Astrocyte (in vitro differentiated cells and primary cell): ENCODE results near the gene WNT3. TPM values are rescaled to one million over a fixed set of nuclear protein-coding genes. Genes with fewer than 3 reads are reported as not detected.

Experiments used
- DNase-seq: peaks from one replicate; pipeline ENCODE4 v3.0.0-alpha.2; 2010; ENCODE audit warnings: low read depth
- FAIRE-seq: peaks from 2 replicates; lab custom pipeline; 2011; peaks lifted over from hg19 to GRCh38; lab: Jason Lieb, UNC
- H2AFZ ChIP-seq: 2 replicates; pipeline ENCODE4 v1.6.0; 2012; ENCODE audit warnings: low read depth, low read length, inconsistent platforms
- H3K27ac ChIP-seq: 2 replicates; pipeline ENCODE4 v1.5.1; 2011; ENCODE audit warnings: low read depth, low read length, inconsistent platforms
- H3K27me3 ChIP-seq: 2 replicates; pipeline ENCODE4 v1.6.0; 2011; ENCODE audit warnings: low read length, inconsistent platforms; ENCODE audit not compliant: insufficient read depth
- H3K36me3 ChIP-seq: 2 replicates; pipeline ENCODE4 v1.5.1; 2011; ENCODE audit warnings: low read length, inconsistent platforms; ENCODE audit not compliant: insufficient read depth
- H3K4me1 ChIP-seq: 2 replicates; pipeline ENCODE4 v1.5.1; 2011; ENCODE audit warnings: low read length, inconsistent platforms; ENCODE audit not compliant: insufficient read depth
- H3K4me2 ChIP-seq: 2 replicates; pipeline ENCODE4 v1.6.0; 2012; ENCODE audit warnings: low read length, inconsistent platforms
- H3K4me3 ChIP-seq: 2 replicates; pipeline ENCODE4 v1.5.1; 2011; ENCODE audit warnings: low read depth, mild to moderate bottlenecking, low read length, inconsistent platforms; ENCODE audit not compliant: insufficient read depth
- H3K79me2 ChIP-seq: 2 replicates; pipeline ENCODE4 v1.6.0; 2012; ENCODE audit warnings: mild to moderate bottlenecking, low read length, inconsistent platforms; ENCODE audit not compliant: insufficient read depth
- H3K9ac ChIP-seq: 2 replicates; pipeline ENCODE4 v1.6.0; 2012; ENCODE audit warnings: mild to moderate bottlenecking, low read length, inconsistent platforms
- H3K9me3 ChIP-seq: 2 replicates; pipeline ENCODE4 v1.5.1; 2012; ENCODE audit warnings: low read depth, mild to moderate bottlenecking, low read length, inconsistent platforms; ENCODE audit not compliant: insufficient read depth
- H4K20me1 ChIP-seq: 2 replicates; pipeline ENCODE4 v1.6.0; 2012; ENCODE audit warnings: low read length, inconsistent platforms; ENCODE audit not compliant: insufficient read depth
- H3K27ac Mint-ChIP-seq: one replicate; pipeline ENCODE4 v1.8.0; 2021; ENCODE audit warnings: mild to moderate bottlenecking, mixed read lengths; ENCODE audit not compliant: unreplicated experiment
- H3K27me3 Mint-ChIP-seq: one replicate; pipeline ENCODE4 v1.8.0; 2021; ENCODE audit warnings: low read depth, mixed read lengths; ENCODE audit not compliant: unreplicated experiment
- H3K36me3 Mint-ChIP-seq: one replicate; pipeline ENCODE4 v1.8.0; 2021; ENCODE audit warnings: low read depth, mixed read lengths; ENCODE audit not compliant: unreplicated experiment
- H3K4me1 Mint-ChIP-seq: one replicate; pipeline ENCODE4 v1.8.0; 2021; ENCODE audit warnings: low read depth, mixed read lengths; ENCODE audit not compliant: unreplicated experiment
- H3K4me3 Mint-ChIP-seq: one replicate; pipeline ENCODE4 v1.8.0; 2021; ENCODE audit warnings: mild to moderate bottlenecking, moderate library complexity, mixed read lengths; ENCODE audit not compliant: unreplicated experiment
- H3K9me3 Mint-ChIP-seq: one replicate; pipeline ENCODE4 v1.8.0; 2021; ENCODE audit warnings: mild to moderate bottlenecking, mixed read lengths; ENCODE audit not compliant: unreplicated experiment
- CTCF ChIP-seq: IDR thresholded peaks from 2 replicates; pipeline ENCODE4 v1.5.1; 2011; ENCODE audit warnings: low read depth, mild to moderate bottlenecking, inconsistent platforms, low read length, moderate library complexity; ENCODE audit not compliant: insufficient read depth
- EZH2 ChIP-seq: IDR thresholded peaks from 2 replicates; pipeline ENCODE4 v1.6.1; 2012; ENCODE audit warnings: mild to moderate bottlenecking, low read length, inconsistent platforms; ENCODE audit not compliant: insufficient read depth
- total RNA-seq: library from RNA; stranded (reverse); gene quantifications from 2 replicates; pipeline ENCODE4 v1.2.1, GENCODE V29; 2021

The WNT3 gene
- total RNA-seq, 1 donor from 2014 or later = 2.4 TPM

- no peak overlapping the region for H3K4me3 Mint-ChIP-seq
- H3K79me2 ChIP-seq = no peaks in the 10 kb centered on the region
- H3K9me3 ChIP-seq = no peaks in the 10 kb centered on the region
- H3K27ac ChIP-seq = no peak overlapping the region
- no peak overlapping the region for H3K4me3 ChIP-seq
- peaks cover 2% of the 10 kb centered on the region for H3K36me3 Mint-ChIP-seq
- no peaks in the 10 kb centered on the region for H3K27me3 ChIP-seq
- H3K27ac Mint-ChIP-seq = no peak overlapping the region
- H3K9ac ChIP-seq = no peak overlapping the region
- DNase-seq (no peak), FAIRE-seq (no peak)
- no peak overlapping the region for H2AFZ ChIP-seq
- no peaks in the 10 kb centered on the region for H3K36me3 ChIP-seq
- H3K9me3 Mint-ChIP-seq = no peaks in the 10 kb centered on the region
- H3K27me3 Mint-ChIP-seq = peaks cover 7% of the 10 kb centered on the region
- H3K4me2 ChIP-seq = no peak overlapping the region
- H3K4me1 Mint-ChIP-seq = peaks cover 10% of the 10 kb centered on the region
- TF ChIP-seq EZH2 = no peak
- no peak for TF ChIP-seq CTCF
- no peaks in the 10 kb centered on the region for H4K20me1 ChIP-seq
- H3K4me1 ChIP-seq = no peaks in the 10 kb centered on the region
Measured at GRCh38 chr17:46866325-46866724, 47.8 kb upstream of the WNT3 start.

DNA sequence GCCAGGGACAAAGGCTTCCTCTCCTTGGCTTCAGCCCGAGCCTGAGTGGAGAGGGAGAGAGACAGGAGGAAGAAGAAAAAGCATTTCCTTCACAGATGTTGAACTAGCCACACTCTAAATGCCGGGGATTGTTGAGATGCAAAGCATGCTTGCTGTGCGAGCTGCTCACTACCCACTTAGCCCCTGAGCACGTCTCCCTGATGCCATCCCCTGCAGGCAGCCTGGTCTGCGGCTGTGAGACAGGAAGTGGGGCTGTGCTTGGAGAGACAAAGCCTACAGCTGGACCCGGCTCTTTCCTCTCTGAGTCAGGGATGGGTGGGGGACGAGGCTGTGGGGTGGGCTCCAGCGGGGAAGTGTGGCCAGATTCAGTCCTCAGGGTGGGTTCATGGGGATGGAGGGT, 46.6 kb upstream of the WNT3 start:
- no peak for TF ChIP-seq EZH2
- TF ChIP-seq CTCF = no peak
- Histone ChIP-seq H3K27ac (no peak overlapping the region), H3K4me1 (no peaks in the 10 kb centered on the region), H4K20me1 (no peaks in the 10 kb centered on the region), H3K9ac (no peak overlapping the region), H3K4me2 (peak overlapping the region; percentile 6), H3K36me3 (no peaks in the 10 kb centered on the region), H3K79me2 (no peaks in the 10 kb centered on the region), H3K9me3 (no peaks in the 10 kb centered on the region), H3K4me3 (no peak overlapping the region), H2AFZ (peak overlapping the region; percentile 41), H3K27me3 (no peaks in the 10 kb centered on the region)
- H3K27ac Mint-ChIP-seq = peak overlapping the region; percentile 72
- no peaks in the 10 kb centered on the region for H3K27me3 Mint-ChIP-seq
- FAIRE-seq (no peak), DNase-seq (peak; percentile 52)
- peaks cover 10% of the 10 kb centered on the region for H3K4me1 Mint-ChIP-seq
- H3K9me3 Mint-ChIP-seq = no peaks in the 10 kb centered on the region
- H3K36me3 Mint-ChIP-seq = peaks cover 2% of the 10 kb centered on the region
- no peak overlapping the region for H3K4me3 Mint-ChIP-seq

DNA sequence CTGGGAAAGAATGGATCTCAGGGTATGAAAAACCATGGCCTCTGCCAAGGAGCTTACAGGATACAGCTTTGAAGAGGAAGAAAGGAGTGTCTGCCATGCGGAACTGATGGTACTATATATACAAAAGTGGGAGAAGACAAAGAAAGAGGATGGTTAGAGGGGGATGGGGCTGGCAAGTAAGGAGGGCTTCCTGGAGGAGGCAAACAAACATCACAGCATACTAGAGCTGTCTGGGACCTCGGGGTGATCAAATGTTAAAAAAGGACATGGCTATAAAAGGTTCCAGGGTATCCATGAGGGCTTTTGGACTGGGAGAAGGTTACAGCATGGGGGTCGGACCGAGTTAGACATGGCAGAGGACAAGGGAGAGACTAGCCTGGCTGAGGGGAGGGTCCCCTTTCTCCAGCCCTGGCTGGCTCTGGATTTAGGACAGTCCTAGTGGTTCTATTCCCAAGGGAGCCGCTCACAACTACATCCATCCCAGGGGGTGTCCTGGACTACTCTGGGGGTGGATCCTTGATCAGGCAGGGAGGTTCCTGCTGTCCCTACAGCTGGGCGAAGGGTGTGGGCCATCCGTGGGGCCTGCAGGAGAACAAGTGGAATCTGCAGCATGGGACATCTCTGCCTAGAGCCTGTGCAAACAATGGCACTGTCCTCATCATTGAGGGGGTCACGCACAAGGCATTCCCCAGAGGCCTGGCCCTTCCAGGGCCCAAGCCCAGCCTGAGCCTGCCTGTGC, 45.1 kb upstream of the WNT3 start:
- Histone ChIP-seq H3K27ac (no peak overlapping the region), H4K20me1 (no peaks in the 10 kb centered on the region), H3K9me3 (no peaks in the 10 kb centered on the region), H3K4me1 (no peaks in the 10 kb centered on the region), H3K9ac (no peak overlapping the region), H2AFZ (no peak overlapping the region), H3K36me3 (no peaks in the 10 kb centered on the region), H3K79me2 (no peaks in the 10 kb centered on the region), H3K4me2 (no peak overlapping the region), H3K27me3 (no peaks in the 10 kb centered on the region), H3K4me3 (no peak overlapping the region)
- FAIRE-seq = no peak
- Mint-ChIP-seq H3K4me1 (peaks cover 10% of the 10 kb centered on the region), H3K4me3 (no peak overlapping the region), H3K9me3 (no peaks in the 10 kb centered on the region), H3K36me3 (peaks cover 2% of the 10 kb centered on the region), H3K27ac (no peak overlapping the region), H3K27me3 (no peaks in the 10 kb centered on the region)
- DNase-seq = no peak
- no peak for TF ChIP-seq CTCF
- no peak for TF ChIP-seq EZH2
